H1 (cell line): Measurements from ENCODE around the gene AAR2. TPM values are rescaled to one million over a fixed set of nuclear protein-coding genes. Genes with fewer than 3 reads are reported as not detected.

Experiments
- CTCF ChIA-PET: fragments of 300-600 bp; sonication (Branson Sonifier 250); formaldehyde crosslinking; loops from one replicate; lab custom pipeline; 2021; ENCODE audit not compliant: partially characterized antibody; lab: Charles Lee
- POLR2A ChIA-PET: fragments of 300-600 bp; sonication (Branson Sonifier 250); formaldehyde crosslinking; loops from one replicate; lab custom pipeline; 2021; ENCODE audit warnings: inconsistent platforms; ENCODE audit not compliant: partially characterized antibody; lab: Charles Lee
- DNase-seq, 2 experiments: peaks; one replicate each; pipeline versions ENCODE4 v3.0.0 to v3.0.0-alpha.2; 2010 to 2022; ENCODE audit warnings: low spot score in 2 of 2, low read depth in 1 of 2, mixed read lengths in 1 of 2
- FAIRE-seq: peaks from 2 replicates; lab custom pipeline; 2011; peaks lifted over from hg19 to GRCh38; lab: Jason Lieb, UNC
- H2AFZ ChIP-seq: 2 replicates; pipeline ENCODE4 v1.8.1; 2012; ENCODE audit warnings: low read length, inconsistent platforms
- H2AK5ac ChIP-seq: 2 replicates; pipeline ENCODE4 v1.6.1; 2013; ENCODE audit warnings: low read depth, low read length
- H2BK120ac ChIP-seq: replicated peaks from 2 replicates; pipeline ENCODE3; 2013; ENCODE audit warnings: low read depth, low read length, inconsistent platforms
- H2BK12ac ChIP-seq: 2 replicates; pipeline ENCODE4 v1.6.1; 2013; ENCODE audit warnings: low read depth, low read length
- H2BK15ac ChIP-seq: 2 replicates; pipeline ENCODE4 v1.6.1; 2013; ENCODE audit warnings: low read length
- H2BK20ac ChIP-seq: 2 replicates; pipeline ENCODE4 v1.6.1; 2013; ENCODE audit warnings: low read length
- H2BK5ac ChIP-seq: 2 replicates; pipeline ENCODE4 v1.6.1; 2013; ENCODE audit warnings: low read depth, low read length
- H3K14ac ChIP-seq: 2 replicates; pipeline ENCODE4 v1.6.1; 2013; ENCODE audit warnings: inconsistent platforms; ENCODE audit not compliant: insufficient read length
- H3K18ac ChIP-seq: 2 replicates; pipeline ENCODE4 v1.6.1; 2013; ENCODE audit warnings: low read length; ENCODE audit errors: extremely low read depth
- H3K23ac ChIP-seq: 2 replicates; pipeline ENCODE4 v1.6.1; 2013; ENCODE audit warnings: inconsistent platforms; ENCODE audit not compliant: insufficient read length
- H3K23me2 ChIP-seq: 2 replicates; pipeline ENCODE4 v1.6.1; 2013; ENCODE audit warnings: low read depth, low read length
- H3K27ac ChIP-seq: 2 replicates; pipeline ENCODE4 v1.6.1; 2011; ENCODE audit warnings: low read depth, low read length, inconsistent platforms
- H3K27me3 ChIP-seq, 4 experiments: replicated peaks in 1 of 4; 1 replicate in 1 of 4; 2 replicates in 3 of 4; pipeline versions ENCODE4 v1.6.1 to v1.8.1; 2011 to 2013; ENCODE audit warnings: low read length in 3 of 4, mild to moderate bottlenecking in 3 of 4, inconsistent platforms in 2 of 4, mixed read lengths in 2 of 4, moderate library complexity in 1 of 4; ENCODE audit not compliant: control insufficient read depth in 3 of 4, insufficient read depth in 3 of 4; ENCODE audit errors: extremely low read depth in 1 of 4
- H3K36me3 ChIP-seq, 4 experiments: 2 replicates each; pipeline versions ENCODE4 v1.6.1 to v1.8.1; 2011 to 2013; ENCODE audit warnings: mild to moderate bottlenecking in 4 of 4, low read length in 3 of 4, moderate library complexity in 2 of 4, control low read depth in 1 of 4, inconsistent platforms in 1 of 4; ENCODE audit not compliant: insufficient read depth in 4 of 4, control insufficient read depth in 2 of 4
- H3K4ac ChIP-seq: replicated peaks from 2 replicates; pipeline ENCODE3; 2013; ENCODE audit warnings: low read length, low read depth, mixed read lengths, inconsistent platforms; ENCODE audit not compliant: insufficient read length
- H3K4me1 ChIP-seq, 4 experiments: replicated peaks in 1 of 4; 1 replicate in 1 of 4; 2 replicates in 3 of 4; pipeline versions ENCODE4 v1.6.1 to v1.8.1; 2011 to 2013; ENCODE audit warnings: low read length in 3 of 4, inconsistent platforms in 2 of 4, mixed read lengths in 1 of 4; ENCODE audit not compliant: insufficient read depth in 4 of 4, control insufficient read depth in 3 of 4
- H3K4me2 ChIP-seq, 2 experiments: 2 replicates each; pipeline versions ENCODE4 v1.6.1 to v1.8.1; 2011 to 2013; ENCODE audit warnings: low read depth in 2 of 2, low read length in 2 of 2, control low read depth in 1 of 2, inconsistent platforms in 1 of 2, mild to moderate bottlenecking in 1 of 2; ENCODE audit not compliant: insufficient read depth in 1 of 2
- H3K4me3 ChIP-seq, 4 experiments: fragments of 200-600, 300-600 bp in 1 of 4; sonication (generic), shearing (Covaris generic), sonication (Bioruptor Twin) in 1 of 4; 2 replicates each; pipeline versions ENCODE4 v1.5.1 to v1.8.1; 2011 to 2016; ENCODE audit warnings: low read length in 4 of 4, low read depth in 3 of 4, control low read depth in 2 of 4, inconsistent platforms in 2 of 4, mild to moderate bottlenecking in 2 of 4, mixed read lengths in 1 of 4, moderate library complexity in 1 of 4; ENCODE audit not compliant: insufficient read depth in 2 of 4; ENCODE audit errors: extremely low read depth in 1 of 4
- H3K56ac ChIP-seq: replicated peaks from 2 replicates; pipeline ENCODE3; 2013; ENCODE audit warnings: low read depth, mild to moderate bottlenecking, mixed read lengths, low read length, inconsistent platforms; ENCODE audit not compliant: insufficient read length
- H3K79me1 ChIP-seq: 2 replicates; pipeline ENCODE4 v1.6.1; 2013; ENCODE audit warnings: low read depth, low read length, control low read depth
- H3K79me2 ChIP-seq, 2 experiments: 2 replicates each; pipeline versions ENCODE4 v1.6.1 to v1.8.1; 2012 to 2013; ENCODE audit warnings: low read length in 2 of 2, mild to moderate bottlenecking in 2 of 2, inconsistent platforms in 1 of 2; ENCODE audit not compliant: insufficient read depth in 2 of 2, control insufficient read depth in 1 of 2
- H3K9ac ChIP-seq, 4 experiments: replicated peaks in 1 of 4; 1 replicate in 1 of 4; 2 replicates in 3 of 4; pipeline versions ENCODE4 v1.6.1 to v1.8.1; 2011 to 2013; ENCODE audit warnings: low read depth in 3 of 4, low read length in 3 of 4, control low read depth in 2 of 4, mild to moderate bottlenecking in 2 of 4, moderate library complexity in 2 of 4, inconsistent platforms in 1 of 4; ENCODE audit errors: extremely low read depth in 1 of 4
- H3K9me3 ChIP-seq, 2 experiments: 2 replicates each; pipeline versions ENCODE4 v1.6.1 to v1.8.1; 2012 to 2013; ENCODE audit warnings: mild to moderate bottlenecking in 2 of 2, moderate library complexity in 2 of 2, control low read depth in 1 of 2, inconsistent platforms in 1 of 2, low read depth in 1 of 2, low read length in 1 of 2, mixed read lengths in 1 of 2; ENCODE audit not compliant: insufficient read depth in 2 of 2
- H4K20me1 ChIP-seq, 2 experiments: replicated peaks in 1 of 2; 2 replicates each; pipeline versions ENCODE3 to v1.8.1; 2011 to 2013; ENCODE audit warnings: inconsistent platforms in 2 of 2, low read length in 2 of 2, mild to moderate bottlenecking in 1 of 2; ENCODE audit not compliant: insufficient read depth in 2 of 2, control insufficient read depth in 1 of 2
- H4K5ac ChIP-seq: 2 replicates; pipeline ENCODE4 v1.6.1; 2013; ENCODE audit warnings: low read length, low read depth, mixed read lengths, inconsistent platforms; ENCODE audit not compliant: insufficient read length
- H4K8ac ChIP-seq: 2 replicates; pipeline ENCODE4 v1.8.0; 2013; ENCODE audit warnings: mild to moderate bottlenecking, moderate library complexity, low read length, inconsistent platforms; ENCODE audit not compliant: insufficient read depth; ENCODE audit errors: extremely low read depth
- H4K91ac ChIP-seq: replicated peaks from 2 replicates; pipeline ENCODE3; 2013; ENCODE audit warnings: low read length, mixed read lengths, inconsistent platforms; ENCODE audit not compliant: insufficient read length
- CHD1 ChIP-seq: IDR thresholded peaks from 2 replicates; pipeline ENCODE4 v1.6.1; 2012; ENCODE audit warnings: low read depth, low read length, improper control_type of control experiment
- FOSL1 ChIP-seq: IDR thresholded peaks from 2 replicates; pipeline ENCODE4 v1.6.1; 2011; ENCODE audit warnings: mild to moderate bottlenecking, low read depth, low read length, moderate library complexity; ENCODE audit not compliant: insufficient read depth
- KDM4A ChIP-seq: IDR thresholded peaks from one replicate; pipeline ENCODE4 v1.7.1; 2012; ENCODE audit warnings: low read depth, mild to moderate bottlenecking, moderate library complexity, low read length, inconsistent platforms; ENCODE audit not compliant: severe bottlenecking
- NRF1 ChIP-seq: IDR thresholded peaks from 2 replicates; pipeline ENCODE4 v1.6.1; 2011; ENCODE audit warnings: mild to moderate bottlenecking, low read depth, low read length, improper control_type of control experiment
- RFX5 ChIP-seq: IDR thresholded peaks from 2 replicates; pipeline ENCODE4 v1.6.1; 2011; ENCODE audit warnings: low read depth, low read length, improper control_type of control experiment, borderline replicate concordance
- SAP30 ChIP-seq: fragments of 300-600 bp; sonication (generic); IDR thresholded peaks from 2 replicates; pipeline ENCODE4 v1.7.1; 2012; ENCODE audit warnings: low read length, moderate library complexity, mild to moderate bottlenecking, inconsistent platforms; ENCODE audit not compliant: insufficient read depth, insufficient replicate concordance
- SIN3A ChIP-seq, 2 experiments: IDR thresholded peaks in 1 of 2; conservative IDR thresholded peaks in 1 of 2; 2 replicates each; pipeline ENCODE4 v1.6.1; 2011 to 2012; ENCODE audit warnings: low read length in 2 of 2, improper control_type of control experiment in 1 of 2, low read depth in 1 of 2, mild to moderate bottlenecking in 1 of 2
- SP4 ChIP-seq: IDR thresholded peaks from 2 replicates; pipeline ENCODE4 v1.6.1; 2012; ENCODE audit warnings: low read length, inconsistent platforms
- TAF1 ChIP-seq: IDR thresholded peaks from 2 replicates; pipeline ENCODE4 v1.6.1; 2011; ENCODE audit warnings: mild to moderate bottlenecking, low read depth, low read length
- YY1 ChIP-seq: IDR thresholded peaks from 2 replicates; pipeline ENCODE4 v1.6.1; 2011; ENCODE audit warnings: low read depth, mild to moderate bottlenecking, low read length
- WGBS, 2 experiments: shearing (Covaris generic) in 1 of 2; methylation state at CpG; one replicate each; pipeline versions ENCODE4 v1.1.6 to v1.1.7; 2013 to 2015; ENCODE audit warnings: low lambda C conversion rate in 2 of 2, mixed read lengths in 2 of 2, inconsistent platforms in 1 of 2, low coverage in 1 of 2, missing lambda C conversion rate in 1 of 2; ENCODE audit not compliant: insufficient replicate concordance in 2 of 2, insufficient coverage in 1 of 2, insufficient read length in 1 of 2; ENCODE audit errors: extremely low coverage in 1 of 2, missing lambda C conversion rate in 1 of 2; 5-methylcytosine and 5-hydroxymethylcytosine counted together
- polyA plus RNA-seq, 7 experiments: library from polyadenylated mRNA; depleted of rRNA in 3 of 7; stranded (reverse) in 5 of 7; unstranded in 2 of 7; fragments of >200 nt in 5 of 7; fragments of 200-250 nt in 2 of 7; gene quantifications; 1 replicate in 5 of 7; 2 replicates in 1 of 7; 4 replicates in 1 of 7; pipeline versions ENCODE4 v1.2.1 to v1.2.3, GENCODE V29; 2011 to 2013; ENCODE audit warnings: missing spikeins in 2 of 7, mixed read lengths in 2 of 7
- total RNA-seq: library from RNA; stranded (reverse); fragmentation: NEBNext Ultra II Directional; extraction: Animal tissue kit (Norgen Biotek cat#: 25700); gene quantifications from 2 replicates; pipeline ENCODE4 v1.2.1, GENCODE V29; 2021
- TF ChIP-seq, protein P1 (sequence below): IDR thresholded peaks from 2 replicates; pipeline ENCODE4 v1.6.1; 2012; ENCODE audit warnings: inconsistent platforms

Gene AAR2
- total and polyA plus RNA-seq, 2 of the 8 experiments (the other 6 are each of a cell fraction or from before 2014, with no cell fraction given): 25.5 to 36.1 TPM

DNA sequence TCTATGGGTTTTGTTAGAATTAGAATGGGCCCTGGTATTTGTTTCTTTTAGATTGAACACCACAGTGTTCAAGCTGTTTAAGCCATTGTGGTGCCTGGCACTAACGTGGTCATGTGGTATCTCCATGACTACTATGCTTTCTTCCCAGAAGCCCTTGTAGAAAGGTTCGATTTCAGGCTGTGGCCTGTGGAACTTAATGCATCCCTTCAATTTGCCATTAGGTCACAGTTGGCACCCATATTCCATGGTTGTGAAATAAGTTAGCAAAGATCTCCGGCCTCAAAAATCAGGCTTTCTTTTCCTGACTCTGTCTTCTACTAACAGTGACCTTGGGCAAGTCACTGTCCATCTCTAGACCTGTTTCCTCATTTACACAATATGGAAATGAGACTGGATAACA lies 31.3 kb upstream of the AAR2 start:
- Histone ChIP-seq H3K18ac (no peak overlapping the region), H3K23me2 (no peaks in the 10 kb centered on the region; the same call in 1 of the 2 replicates), H3K4me2 (no peak overlapping the region), H2BK20ac (no peak overlapping the region), H3K4ac (no peak overlapping the region), H2AFZ (no peak overlapping the region), H3K23ac (no peak overlapping the region), H3K14ac (no peak overlapping the region), H4K91ac (no peak overlapping the region), H3K9me3 (no peaks in the 10 kb centered on the region), H4K20me1 (peaks cover 0 to 3% of the 10 kb centered on the region in 2 experiments), H3K27me3 (no peaks in the 10 kb centered on the region), H2BK12ac (no peak overlapping the region), H2BK5ac (no peak overlapping the region), H3K56ac (no peak overlapping the region), H3K79me2 (no peaks in the 10 kb centered on the region), H2BK120ac (no peak overlapping the region), H3K9ac (no peak overlapping the region), H4K8ac (no peak overlapping the region), H3K4me3 (no peak overlapping the region), H4K5ac (no peak overlapping the region), H2AK5ac (no peak overlapping the region), H3K4me1 (no peaks in the 10 kb centered on the region), H3K27ac (no peak overlapping the region), H2BK15ac (no peak overlapping the region), H3K79me1 (no peaks in the 10 kb centered on the region), H3K36me3 (no peaks in the 10 kb centered on the region)
- 91% methylated on average over 3 of the region's 3 CpGs; no CpG with 5 or more reads in 1 of the 2 experiments for WGBS, 2 experiments
- CTCF ChIA-PET: interaction anchor here (1.2 to 14.8 kb wide), 2 partner anchors 8 to 234 kb away, joined by 4 to 151 read pairs; no protein-coding TSS in a partner anchor
- TF ChIP-seq CHD1 (no peak), TAF1 (no peak), RFX5 (no peak), KDM4A (no peak), YY1 (no peak), SAP30 (no peak), NRF1 (no peak), FOSL1 (no peak), SIN3A (conservative IDR thresholded peaks at IDR 0.05 in 1 of 2, IDR thresholded peaks at IDR 0.05 in 1 of 2; ENCODE audit: low read depth in 1 of 2, low read length in 2 of 2) (no peak), SP4 (no peak)
- TF ChIP-seq, protein P1, sequence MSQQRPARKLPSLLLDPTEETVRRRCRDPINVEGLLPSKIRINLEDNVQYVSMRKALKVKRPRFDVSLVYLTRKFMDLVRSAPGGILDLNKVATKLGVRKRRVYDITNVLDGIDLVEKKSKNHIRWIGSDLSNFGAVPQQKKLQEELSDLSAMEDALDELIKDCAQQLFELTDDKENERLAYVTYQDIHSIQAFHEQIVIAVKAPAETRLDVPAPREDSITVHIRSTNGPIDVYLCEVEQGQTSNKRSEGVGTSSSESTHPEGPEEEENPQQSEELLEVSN: no peak
- DNase-seq (no peak), FAIRE-seq (no peak)
- POLR2A ChIA-PET: no interaction called here
